NB4 (cell line): ENCODE results near the gene FOXL2.

Source experiments
- DNase-seq: peaks from one replicate; pipeline ENCODE4 v3.0.0; 2010; ENCODE audit warnings: low read depth
- H3K4me3 ChIP-seq: one replicate; pipeline ENCODE4 v1.5.1; 2011; ENCODE audit warnings: mild to moderate bottlenecking, low read depth, low read length, moderate library complexity
- MAX ChIP-seq: IDR thresholded peaks from 2 replicates; pipeline ENCODE4 v1.6.1; 2011; ENCODE audit warnings: low read depth, low read length
- MYC ChIP-seq: IDR thresholded peaks from 2 replicates; pipeline ENCODE4 v1.6.1; 2011; ENCODE audit warnings: low read depth, low read length
- POLR2A ChIP-seq: IDR thresholded peaks from 2 replicates; pipeline ENCODE4 v1.6.1; 2011; ENCODE audit warnings: mild to moderate bottlenecking; ENCODE audit not compliant: insufficient read length; ENCODE audit errors: extremely low read depth
- TF ChIP-seq, protein P1 (sequence below): IDR thresholded peaks from one replicate; pipeline ENCODE4 v1.5.1; 2012; ENCODE audit warnings: low read depth, low read length

Gene FOXL2

DNA sequence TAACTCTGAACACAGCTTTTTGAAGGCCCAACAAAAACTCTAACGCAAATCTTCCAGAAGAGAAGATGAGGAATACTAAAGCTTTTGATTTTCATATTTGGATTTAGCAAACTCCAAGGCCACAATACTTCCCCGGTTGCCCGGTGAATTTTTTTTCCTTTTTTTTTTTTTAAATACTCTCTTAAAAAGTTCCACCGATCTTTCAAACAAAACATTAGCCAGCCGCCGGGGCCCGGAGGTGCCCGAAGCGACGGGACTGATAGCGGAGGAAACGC is 2.3 kb downstream of the FOXL2 start:
- no peak for TF ChIP-seq MYC
- TF ChIP-seq MAX: no peak
- TF ChIP-seq, protein P1, sequence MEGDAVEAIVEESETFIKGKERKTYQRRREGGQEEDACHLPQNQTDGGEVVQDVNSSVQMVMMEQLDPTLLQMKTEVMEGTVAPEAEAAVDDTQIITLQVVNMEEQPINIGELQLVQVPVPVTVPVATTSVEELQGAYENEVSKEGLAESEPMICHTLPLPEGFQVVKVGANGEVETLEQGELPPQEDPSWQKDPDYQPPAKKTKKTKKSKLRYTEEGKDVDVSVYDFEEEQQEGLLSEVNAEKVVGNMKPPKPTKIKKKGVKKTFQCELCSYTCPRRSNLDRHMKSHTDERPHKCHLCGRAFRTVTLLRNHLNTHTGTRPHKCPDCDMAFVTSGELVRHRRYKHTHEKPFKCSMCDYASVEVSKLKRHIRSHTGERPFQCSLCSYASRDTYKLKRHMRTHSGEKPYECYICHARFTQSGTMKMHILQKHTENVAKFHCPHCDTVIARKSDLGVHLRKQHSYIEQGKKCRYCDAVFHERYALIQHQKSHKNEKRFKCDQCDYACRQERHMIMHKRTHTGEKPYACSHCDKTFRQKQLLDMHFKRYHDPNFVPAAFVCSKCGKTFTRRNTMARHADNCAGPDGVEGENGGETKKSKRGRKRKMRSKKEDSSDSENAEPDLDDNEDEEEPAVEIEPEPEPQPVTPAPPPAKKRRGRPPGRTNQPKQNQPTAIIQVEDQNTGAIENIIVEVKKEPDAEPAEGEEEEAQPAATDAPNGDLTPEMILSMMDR: no peak
- no peak for TF ChIP-seq POLR2A
- DNase-seq: no peak
- H3K4me3 ChIP-seq: no peak overlapping the region

- no peak for DNase-seq
- TF ChIP-seq POLR2A: no peak
- TF ChIP-seq MAX: no peak
- TF ChIP-seq MYC: no peak
- TF ChIP-seq, protein P1: no peak
- no peak overlapping the region for H3K4me3 ChIP-seq
Observed at GRCh38 chr3:138943724-138944653, 2.9 kb downstream of the FOXL2 start.

DNA sequence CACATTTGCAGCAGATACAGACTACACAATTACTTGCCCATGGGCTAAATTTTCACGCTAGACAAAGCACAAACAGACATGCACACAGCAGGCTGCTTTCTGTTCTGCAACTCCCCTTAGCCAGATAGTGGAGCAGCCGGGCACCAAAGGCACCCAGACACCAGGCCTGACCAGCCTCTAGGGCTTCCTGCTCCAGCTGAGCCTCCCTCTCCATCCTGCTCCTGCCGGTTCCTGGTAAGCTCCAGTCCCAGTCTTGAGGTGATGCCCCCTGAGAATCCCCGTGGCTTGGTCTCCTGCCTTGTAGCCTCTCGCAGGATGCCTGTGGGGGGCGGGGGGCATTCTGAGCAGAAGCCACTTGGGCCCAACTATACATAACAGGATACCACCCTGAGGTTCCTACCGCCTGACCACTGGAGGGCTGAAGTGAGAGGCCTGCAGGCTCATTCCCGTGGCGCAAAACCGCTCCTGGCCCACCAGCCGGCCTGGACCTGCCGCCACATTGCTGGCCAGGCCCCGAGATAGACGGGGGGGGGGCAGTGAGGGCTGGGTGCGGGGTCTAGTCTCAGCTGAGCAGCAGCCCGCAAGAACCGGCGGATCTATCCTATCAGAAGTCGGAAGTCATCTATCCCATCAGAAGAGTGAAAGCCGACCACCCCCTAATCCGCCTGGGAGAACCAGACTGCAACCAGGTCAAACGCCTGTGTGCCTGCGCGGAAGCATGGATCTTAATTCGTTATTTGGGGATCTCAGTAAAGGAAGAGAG is 3.9 kb downstream of the FOXL2 start:
- TF ChIP-seq POLR2A (no peak), MAX (no peak), MYC (no peak)
- TF ChIP-seq, protein P1: no peak
- no peak overlapping the region for H3K4me3 ChIP-seq
- no peak for DNase-seq

- H3K4me3 ChIP-seq: no peak overlapping the region
- TF ChIP-seq POLR2A (no peak), MYC (no peak), MAX (no peak)
- TF ChIP-seq, protein P1: no peak
- no peak for DNase-seq
Observed at GRCh38 chr3:138942271-138942670, 4.7 kb downstream of the FOXL2 start.

GRCh38 chr3:138941259-138941885 is 5.6 kb downstream of the FOXL2 start:
- peak; percentile 22 for DNase-seq
- TF ChIP-seq POLR2A: no peak
- TF ChIP-seq, protein P1: no peak
- TF ChIP-seq MYC: no peak
- TF ChIP-seq MAX: no peak
- no peak overlapping the region for H3K4me3 ChIP-seq
